Kidney (tissue), 14 donors: ENCODE results near the gene COL4A5. TPM values are rescaled to one million over a fixed set of nuclear protein-coding genes. Genes with fewer than 3 reads are reported as not detected.

Experiments used
- DNase-seq, 5 donors: peaks; one replicate each; pipeline ENCODE4 v3.0.0-alpha.2; 2013 to 2020
- FAIRE-seq: peaks from 2 replicates; lab custom pipeline; 2012; peaks lifted over from hg19 to GRCh38; lab: Jason Lieb, UNC
- H3K27ac ChIP-seq, 2 donors: one replicate each; pipeline ENCODE4 v1.7.0; 2013; ENCODE audit warnings: low read depth in 2 of 2, low read length in 2 of 2, inconsistent platforms in 1 of 2
- H3K27me3 ChIP-seq: one replicate; pipeline ENCODE4 v1.7.1; 2013; ENCODE audit warnings: low read length, inconsistent platforms; ENCODE audit not compliant: control insufficient read depth, insufficient read depth
- H3K36me3 ChIP-seq, 3 donors: one replicate each; pipeline versions ENCODE4 v1.7.0 to v1.7.1; 2013; ENCODE audit warnings: low read length in 3 of 3, control low read depth in 1 of 3, inconsistent platforms in 1 of 3; ENCODE audit not compliant: insufficient read depth in 3 of 3, control insufficient read depth in 2 of 3
- H3K4me1 ChIP-seq, 3 donors: one replicate each; pipeline versions ENCODE4 v1.7.0 to v1.7.1; 2013; ENCODE audit warnings: low read length in 3 of 3, inconsistent platforms in 1 of 3, low read depth in 1 of 3; ENCODE audit not compliant: control insufficient read depth in 2 of 3, insufficient read depth in 2 of 3
- H3K4me3 ChIP-seq, 3 donors: one replicate each; pipeline versions ENCODE4 v1.7.0 to v1.8.1; 2013; ENCODE audit warnings: low read length in 3 of 3, control low read depth in 1 of 3, inconsistent platforms in 1 of 3
- H3K9ac ChIP-seq, 3 donors: one replicate each; pipeline versions ENCODE4 v1.7.0 to v1.7.1; 2013; ENCODE audit warnings: low read length in 3 of 3, control low read depth in 1 of 3, inconsistent platforms in 1 of 3
- H3K9me3 ChIP-seq, 3 donors: one replicate each; pipeline versions ENCODE4 v1.7.0 to v1.7.1; 2013; ENCODE audit warnings: low read length in 3 of 3, control low read depth in 1 of 3, inconsistent platforms in 1 of 3; ENCODE audit not compliant: control insufficient read depth in 2 of 3, insufficient read depth in 1 of 3
- intact Hi-C: fragments of 100-400 bp; cut with DNase I; formaldehyde crosslinking; loops from one replicate; pipeline ENCODE4 v1.11.1; 2022
- polyA plus RNA-seq: library from polyadenylated mRNA; stranded (reverse); fragments of 350-450 nt; fragmentation: Illumina TruSeq; extraction: RNeasy Lipid Tissue Mini Kit (QIAGEN cat#74804); gene quantifications from one replicate; pipeline ENCODE4 v1.2.3, GENCODE V29; 2014; ENCODE audit warnings: low read depth, low replicate concordance; ENCODE audit not compliant: insufficient read depth
- total RNA-seq: library from RNA; stranded (reverse); fragmentation: NEBNext Ultra II Directional; extraction: Animal tissue kit (Norgen Biotek cat#: 25700); gene quantifications from one replicate; pipeline ENCODE4 v1.2.1, GENCODE V29; 2021
- TF ChIP-seq, protein P1 (sequence below): IDR thresholded peaks from 3 replicates; pipeline ENCODE4 v1.5.1; 2012; ENCODE audit warnings: mild to moderate bottlenecking, moderate library complexity, borderline replicate concordance; ENCODE audit not compliant: insufficient read depth; ENCODE audit errors: extremely low read depth
- donor health status: control.
- donor health status: control.
- donor health status: control.
- donor health status: control.
- donor health status: control.
- donor health status: DM: yes; HTN: yes; CAD: no.
- donor health status: Normal renal cell carcinoma (clear cell type).

COL4A5 gene
- total and polyA plus RNA-seq, 2 donors from 2014 or later: 11.9 to 23.9 TPM

GRCh38 chrX:108666101-108666500 is 226.5 kb downstream of the COL4A5 start:
- no peaks in the 10 kb centered on the region for H3K27me3 ChIP-seq
- no peak overlapping the region for H3K4me3 ChIP-seq
- no peaks in the 10 kb centered on the region for H3K9me3 ChIP-seq
- no peak overlapping the region for H3K27ac ChIP-seq
- DNase-seq (no peak), FAIRE-seq (no peak)
- no peaks in the 10 kb centered on the region for H3K36me3 ChIP-seq
- H3K4me1 ChIP-seq: no peaks in the 10 kb centered on the region
- H3K9ac ChIP-seq: no peak overlapping the region
- TF ChIP-seq, protein P1, sequence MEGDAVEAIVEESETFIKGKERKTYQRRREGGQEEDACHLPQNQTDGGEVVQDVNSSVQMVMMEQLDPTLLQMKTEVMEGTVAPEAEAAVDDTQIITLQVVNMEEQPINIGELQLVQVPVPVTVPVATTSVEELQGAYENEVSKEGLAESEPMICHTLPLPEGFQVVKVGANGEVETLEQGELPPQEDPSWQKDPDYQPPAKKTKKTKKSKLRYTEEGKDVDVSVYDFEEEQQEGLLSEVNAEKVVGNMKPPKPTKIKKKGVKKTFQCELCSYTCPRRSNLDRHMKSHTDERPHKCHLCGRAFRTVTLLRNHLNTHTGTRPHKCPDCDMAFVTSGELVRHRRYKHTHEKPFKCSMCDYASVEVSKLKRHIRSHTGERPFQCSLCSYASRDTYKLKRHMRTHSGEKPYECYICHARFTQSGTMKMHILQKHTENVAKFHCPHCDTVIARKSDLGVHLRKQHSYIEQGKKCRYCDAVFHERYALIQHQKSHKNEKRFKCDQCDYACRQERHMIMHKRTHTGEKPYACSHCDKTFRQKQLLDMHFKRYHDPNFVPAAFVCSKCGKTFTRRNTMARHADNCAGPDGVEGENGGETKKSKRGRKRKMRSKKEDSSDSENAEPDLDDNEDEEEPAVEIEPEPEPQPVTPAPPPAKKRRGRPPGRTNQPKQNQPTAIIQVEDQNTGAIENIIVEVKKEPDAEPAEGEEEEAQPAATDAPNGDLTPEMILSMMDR: no peak
- intact Hi-C loops: no loop called here

DNA sequence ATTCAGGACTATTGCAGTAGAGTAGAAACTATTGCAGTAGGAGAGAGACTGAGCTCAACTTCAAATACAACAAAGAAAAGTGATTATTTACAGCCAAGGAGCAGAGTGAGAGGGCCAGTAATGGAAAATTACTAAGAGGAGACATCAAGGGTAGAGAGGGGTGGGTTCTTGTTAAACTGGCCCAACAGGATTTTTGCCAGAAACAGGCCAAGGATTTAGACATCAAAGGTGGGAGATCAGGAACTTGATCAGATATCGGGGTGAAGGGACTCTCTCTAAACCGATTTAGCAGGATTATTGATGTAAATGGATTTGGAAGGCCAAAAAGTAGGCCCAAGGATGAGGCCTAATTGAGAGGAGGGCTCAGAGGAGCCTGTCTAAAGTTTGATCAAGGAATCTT is 231.9 kb downstream of the COL4A5 start:
- Histone ChIP-seq H3K36me3 (no peaks in the 10 kb centered on the region), H3K9me3 (no peaks in the 10 kb centered on the region), H3K4me3 (no peak overlapping the region), H3K27ac (no peak overlapping the region), H3K9ac (no peak overlapping the region), H3K4me1 (no peaks in the 10 kb centered on the region), H3K27me3 (no peaks in the 10 kb centered on the region)
- FAIRE-seq (no peak), DNase-seq (no peak)
- TF ChIP-seq, protein P1: no peak
- intact Hi-C loops: no loop called here

GRCh38 chrX:108696690-108697089 is 257.1 kb downstream of the COL4A5 start:
- DNase-seq (no peak), FAIRE-seq (no peak)
- Histone ChIP-seq H3K4me1 (no peaks in the 10 kb centered on the region), H3K27me3 (no peaks in the 10 kb centered on the region), H3K9ac (no peak overlapping the region), H3K36me3 (no peaks in the 10 kb centered on the region), H3K4me3 (no peak overlapping the region), H3K9me3 (no peaks in the 10 kb centered on the region), H3K27ac (no peak overlapping the region)
- TF ChIP-seq, protein P1: no peak
- intact Hi-C loops: no loop called here

- H3K27me3 ChIP-seq: no peaks in the 10 kb centered on the region
- DNase-seq: peak in 2 of 5 donors; percentile 38 to 43
- no peak overlapping the region for H3K9ac ChIP-seq
- no peak overlapping the region for H3K4me3 ChIP-seq
- H3K27ac ChIP-seq: no peak overlapping the region
- no peaks in the 10 kb centered on the region for H3K36me3 ChIP-seq
- no peaks in the 10 kb centered on the region for H3K9me3 ChIP-seq
- H3K4me1 ChIP-seq: no peaks in the 10 kb centered on the region
- TF ChIP-seq, protein P1: peak; percentile 30
- peak; percentile 73 for FAIRE-seq
- intact Hi-C loops: no loop called here
These were observed 259.7 kb downstream of the COL4A5 start for GRCh38 chrX:108699368-108699767.
